H1 (cell line): Measurements from ENCODE around the gene ZNF536. TPM values are rescaled to one million over a fixed set of nuclear protein-coding genes. Genes with fewer than 3 reads are reported as not detected.

Experiments used
- CTBP2 ChIP-seq: IDR thresholded peaks from 2 replicates; pipeline ENCODE4 v1.7.0; 2011; ENCODE audit warnings: borderline replicate concordance, mild to moderate bottlenecking, moderate library complexity, mixed read lengths, low read length; ENCODE audit not compliant: insufficient read depth, insufficient read length
- KDM5A ChIP-seq: fragments of 200-600 bp; IDR thresholded peaks from 2 replicates; pipeline ENCODE4 v1.7.1; 2012; ENCODE audit warnings: mild to moderate bottlenecking, low read length, inconsistent platforms, mixed read lengths
- POLR2A ChIP-seq, 2 experiments: IDR thresholded peaks; 1 replicate in 1 of 2; 2 replicates in 1 of 2; pipeline ENCODE4 v1.6.1; 2011; ENCODE audit warnings: low read depth in 2 of 2, low read length in 2 of 2, mild to moderate bottlenecking in 2 of 2; ENCODE audit errors: control extremely low read depth in 1 of 2
- RXRA ChIP-seq: IDR thresholded peaks from 2 replicates; pipeline ENCODE4 v1.6.1; 2011; ENCODE audit warnings: low read depth, mild to moderate bottlenecking, low read length, moderate library complexity; ENCODE audit not compliant: insufficient read depth
- YY1 ChIP-seq: IDR thresholded peaks from 2 replicates; pipeline ENCODE4 v1.6.1; 2011; ENCODE audit warnings: low read depth, mild to moderate bottlenecking, low read length
- polyA plus RNA-seq, 7 experiments: library from polyadenylated mRNA; depleted of rRNA in 3 of 7; stranded (reverse) in 5 of 7; unstranded in 2 of 7; fragments of >200 nt in 5 of 7; fragments of 200-250 nt in 2 of 7; gene quantifications; 1 replicate in 5 of 7; 2 replicates in 1 of 7; 4 replicates in 1 of 7; pipeline versions ENCODE4 v1.2.1 to v1.2.3, GENCODE V29; 2011 to 2013; ENCODE audit warnings: missing spikeins in 2 of 7, mixed read lengths in 2 of 7
- total RNA-seq: library from RNA; stranded (reverse); fragmentation: NEBNext Ultra II Directional; extraction: Animal tissue kit (Norgen Biotek cat#: 25700); gene quantifications from 2 replicates; pipeline ENCODE4 v1.2.1, GENCODE V29; 2021
- TF ChIP-seq, protein P1 (sequence below), 3 experiments: IDR thresholded peaks; 1 replicate in 2 of 3; 2 replicates in 1 of 3; pipeline versions ENCODE4 v1.5.1 to v1.6.1; 2011; ENCODE audit warnings: low read length in 3 of 3, mild to moderate bottlenecking in 3 of 3, inconsistent platforms in 2 of 3, low read depth in 1 of 3, moderate library complexity in 1 of 3; ENCODE audit not compliant: insufficient read depth in 1 of 3; ENCODE audit errors: control extremely low read depth in 1 of 3

The ZNF536 gene
- total and polyA plus RNA-seq, 2 of the 8 experiments (the other 6 are each of a cell fraction or from before 2014, with no cell fraction given) = 0.09 to 0.11 TPM

DNA sequence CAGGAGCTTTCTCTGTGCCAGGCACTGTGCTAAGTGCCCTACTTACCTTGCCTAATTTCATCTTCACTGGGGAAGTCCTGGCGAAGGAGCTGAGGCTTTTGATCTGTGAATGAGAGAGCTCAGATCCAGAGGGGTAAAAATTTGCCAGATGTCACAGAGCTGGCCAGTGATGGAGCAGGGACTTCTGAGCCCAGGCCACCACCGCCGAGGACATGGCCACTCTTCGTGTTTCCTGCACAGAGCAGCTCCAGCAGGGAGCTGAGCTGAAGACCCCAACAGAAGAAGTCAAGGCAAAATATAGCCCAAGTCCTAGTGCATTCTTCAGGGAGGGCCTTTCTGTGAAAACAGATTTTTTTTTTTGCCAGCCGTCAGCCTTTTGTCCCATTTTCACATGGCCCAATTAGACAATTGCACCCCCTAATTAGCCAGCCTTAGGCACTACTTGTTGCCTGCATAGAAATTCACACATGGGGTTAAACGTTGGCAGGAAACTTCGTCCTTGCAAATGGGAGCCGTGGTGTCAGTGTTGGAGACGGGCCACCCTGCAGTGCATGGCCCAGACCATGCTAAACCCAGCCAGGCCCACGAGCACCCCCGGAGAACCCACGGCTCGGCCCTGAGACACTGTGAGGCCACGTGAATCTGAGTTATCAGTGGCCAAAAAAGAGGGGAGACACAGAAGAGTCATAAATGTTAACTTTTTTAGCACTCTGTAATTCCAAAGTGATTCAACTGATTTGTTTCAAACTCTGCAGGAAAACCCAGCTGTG lies 7.8 kb downstream of the ZNF536 start (continued):
- TF ChIP-seq, protein P1, sequence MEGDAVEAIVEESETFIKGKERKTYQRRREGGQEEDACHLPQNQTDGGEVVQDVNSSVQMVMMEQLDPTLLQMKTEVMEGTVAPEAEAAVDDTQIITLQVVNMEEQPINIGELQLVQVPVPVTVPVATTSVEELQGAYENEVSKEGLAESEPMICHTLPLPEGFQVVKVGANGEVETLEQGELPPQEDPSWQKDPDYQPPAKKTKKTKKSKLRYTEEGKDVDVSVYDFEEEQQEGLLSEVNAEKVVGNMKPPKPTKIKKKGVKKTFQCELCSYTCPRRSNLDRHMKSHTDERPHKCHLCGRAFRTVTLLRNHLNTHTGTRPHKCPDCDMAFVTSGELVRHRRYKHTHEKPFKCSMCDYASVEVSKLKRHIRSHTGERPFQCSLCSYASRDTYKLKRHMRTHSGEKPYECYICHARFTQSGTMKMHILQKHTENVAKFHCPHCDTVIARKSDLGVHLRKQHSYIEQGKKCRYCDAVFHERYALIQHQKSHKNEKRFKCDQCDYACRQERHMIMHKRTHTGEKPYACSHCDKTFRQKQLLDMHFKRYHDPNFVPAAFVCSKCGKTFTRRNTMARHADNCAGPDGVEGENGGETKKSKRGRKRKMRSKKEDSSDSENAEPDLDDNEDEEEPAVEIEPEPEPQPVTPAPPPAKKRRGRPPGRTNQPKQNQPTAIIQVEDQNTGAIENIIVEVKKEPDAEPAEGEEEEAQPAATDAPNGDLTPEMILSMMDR (IDR thresholded peaks at IDR 0.05; ENCODE audit: control extremely low read depth in 1 of 3, insufficient read depth in 1 of 3, low read depth in 1 of 3, low read length in 3 of 3) = no peak
- TF ChIP-seq RXRA (no peak), POLR2A (IDR thresholded peaks at IDR 0.05; ENCODE audit: control extremely low read depth in 1 of 2, low read depth in 2 of 2, low read length in 2 of 2) (no peak), KDM5A (no peak), CTBP2 (no peak), YY1 (no peak)
- TF ChIP-seq, all 59 proteins: peak for 0
